ENCODE data around the gene MTIF2. TPM values are rescaled to one million over a fixed set of nuclear protein-coding genes. Genes with fewer than 3 reads are reported as not detected.

MTIF2 gene
- total RNA-seq, 2 donors from 2014 or later, result 39.1 to 49.9 TPM

- H3K36me3 ChIP-seq, result no peaks in the 10 kb centered on the region
- intact Hi-C loops (cut with DNase I), result no loop called here
- no peak for TF ChIP-seq CTCF (IDR thresholded peaks at IDR 0.05)
- no peak overlapping the region for H3K27ac ChIP-seq
- H3K27me3 ChIP-seq, result no peaks in the 10 kb centered on the region
- no peaks in the 10 kb centered on the region for H3K4me1 ChIP-seq
- H3K9ac ChIP-seq (ENCODE audit: low read depth in 2 of 2, low read length in 2 of 2), result no peak overlapping the region
- no peak for DNase-seq
- H3K4me3 ChIP-seq, result no peak overlapping the region
- no peaks in the 10 kb centered on the region for H3K9me3 ChIP-seq
Observed at GRCh38 chr2:55224761-55225261, 44.2 kb downstream of the MTIF2 start.

GRCh38 chr2:55223958-55224760, 44.9 kb downstream of the MTIF2 start:
- no peak overlapping the region for H3K9ac ChIP-seq (ENCODE audit: low read depth in 2 of 2, low read length in 2 of 2)
- no peak for TF ChIP-seq CTCF (IDR thresholded peaks at IDR 0.05)
- no peaks in the 10 kb centered on the region for H3K36me3 ChIP-seq
- peak overlapping the region; percentile 72 for H3K4me3 ChIP-seq
- no peaks in the 10 kb centered on the region for H3K4me1 ChIP-seq
- intact Hi-C loops (cut with DNase I), result no loop called here
- H3K27ac ChIP-seq, result peak overlapping the region; percentile 82
- H3K27me3 ChIP-seq, result no peaks in the 10 kb centered on the region
- DNase-seq, result no peak
- H3K9me3 ChIP-seq, result no peaks in the 10 kb centered on the region

GRCh38 chr2:55213822-55214221, 55.2 kb downstream of the MTIF2 start:
- no peaks in the 10 kb centered on the region for H3K9me3 ChIP-seq
- intact Hi-C loops (cut with DNase I), result no loop called here
- no peaks in the 10 kb centered on the region for H3K27me3 ChIP-seq
- H3K4me1 ChIP-seq, result no peaks in the 10 kb centered on the region
- no peak overlapping the region for H3K4me3 ChIP-seq
- H3K27ac ChIP-seq, result no peak overlapping the region
- H3K9ac ChIP-seq (ENCODE audit: low read depth in 2 of 2, low read length in 2 of 2), result no peak overlapping the region
- no peaks in the 10 kb centered on the region for H3K36me3 ChIP-seq
- no peak for TF ChIP-seq CTCF (IDR thresholded peaks at IDR 0.05)
- no peak for DNase-seq

GRCh38 chr2:55204950-55205349, 64.1 kb downstream of the MTIF2 start:
- Histone ChIP-seq H3K36me3 (no peaks in the 10 kb centered on the region), H3K9me3 (no peaks in the 10 kb centered on the region), H3K4me3 (no peak overlapping the region), H3K9ac (ENCODE audit: low read depth in 2 of 2, low read length in 2 of 2) (no peak overlapping the region), H3K27ac (no peak overlapping the region), H3K27me3 (no peaks in the 10 kb centered on the region), H3K4me1 (no peaks in the 10 kb centered on the region)
- no peak for DNase-seq
- intact Hi-C loops (cut with DNase I), result no loop called here
- no peak for TF ChIP-seq CTCF (IDR thresholded peaks at IDR 0.05)

GRCh38 chr2:55204536-55204935, 64.5 kb downstream of the MTIF2 start:
- no peaks in the 10 kb centered on the region for H3K36me3 ChIP-seq
- no peak overlapping the region for H3K27ac ChIP-seq
- no peak overlapping the region for H3K4me3 ChIP-seq
- no peaks in the 10 kb centered on the region for H3K9me3 ChIP-seq
- TF ChIP-seq CTCF (IDR thresholded peaks at IDR 0.05), result no peak
- no peak for DNase-seq
- intact Hi-C loops (cut with DNase I), result no loop called here
- no peaks in the 10 kb centered on the region for H3K27me3 ChIP-seq
- H3K9ac ChIP-seq (ENCODE audit: low read depth in 2 of 2, low read length in 2 of 2), result no peak overlapping the region
- H3K4me1 ChIP-seq, result no peaks in the 10 kb centered on the region
